Neural progenitor cell (in vitro differentiated cells): ENCODE results near the gene TTLL9. TPM values are rescaled to one million over a fixed set of nuclear protein-coding genes. Genes with fewer than 3 reads are reported as not detected.
A peak's percentile ranks its signal among the peaks of the same experiment; 100 is the strongest.

Source experiments
- DNase-seq: peaks from one replicate; pipeline ENCODE4 v3.0.0-alpha.2; 2016; ENCODE audit warnings: low spot score
- H2AFZ ChIP-seq: fragments of 200-600 bp; sonication (generic); replicated peaks from 2 replicates; pipeline ENCODE4 v1.6.1; 2016; ENCODE audit warnings: antibody characterized with exemption
- H3F3A ChIP-seq: fragments of 200-600 bp; sonication (generic); 2 replicates; pipeline ENCODE4 v1.6.1; 2016; ENCODE audit warnings: antibody characterized with exemption, low read depth
- H3K27ac ChIP-seq: fragments of 200-600 bp; sonication (generic); 2 replicates; pipeline ENCODE4 v1.5.1; 2016; ENCODE audit warnings: mild to moderate bottlenecking
- H3K27me3 ChIP-seq: fragments of 200-600 bp; sonication (generic); 2 replicates; pipeline ENCODE4 v1.6.1; 2016; ENCODE audit warnings: mild to moderate bottlenecking, moderate library complexity
- H3K36me3 ChIP-seq: fragments of 200-600 bp; sonication (generic); 2 replicates; pipeline ENCODE4 v1.5.1; 2016
- H3K4me1 ChIP-seq: fragments of 200-600 bp; sonication (generic); 2 replicates; pipeline ENCODE4 v1.6.1; 2016; ENCODE audit warnings: mixed run types
- H3K4me2 ChIP-seq: fragments of 200-600 bp; sonication (generic); 2 replicates; pipeline ENCODE4 v1.6.1; 2016
- H3K4me3 ChIP-seq: fragments of 200-600 bp; sonication (generic); 2 replicates; pipeline ENCODE4 v1.5.1; 2016
- H3K79me2 ChIP-seq: fragments of 200-600 bp; sonication (generic); 2 replicates; pipeline ENCODE4 v1.6.1; 2016; ENCODE audit warnings: low read depth
- H3K9ac ChIP-seq: fragments of 200-600 bp; sonication (generic); 2 replicates; pipeline ENCODE4 v1.6.1; 2016
- H3K9me3 ChIP-seq: fragments of 200-600 bp; sonication (generic); 2 replicates; pipeline ENCODE4 v1.5.1; 2016; ENCODE audit warnings: low read depth
- H4K20me1 ChIP-seq: fragments of 200-600 bp; sonication (generic); 2 replicates; pipeline ENCODE4 v1.6.1; 2016; ENCODE audit warnings: low read depth
- H3K27ac Mint-ChIP-seq: 3 replicates; pipeline ENCODE4 v1.8.0; 2021; ENCODE audit warnings: mixed read lengths
- H3K27me3 Mint-ChIP-seq: 2 replicates; pipeline ENCODE4 v1.8.0; 2022; ENCODE audit warnings: low read depth, mild to moderate bottlenecking, inconsistent platforms, moderate library complexity, mixed read lengths; ENCODE audit not compliant: insufficient read depth
- H3K36me3 Mint-ChIP-seq: 3 replicates; pipeline ENCODE4 v1.8.0; 2021; ENCODE audit warnings: mixed read lengths
- H3K4me1 Mint-ChIP-seq: 3 replicates; pipeline ENCODE4 v1.8.0; 2021; ENCODE audit warnings: mixed read lengths
- H3K4me3 Mint-ChIP-seq: 3 replicates; pipeline ENCODE4 v1.8.0; 2021; ENCODE audit warnings: mild to moderate bottlenecking, moderate library complexity, mixed read lengths
- H3K9me3 Mint-ChIP-seq: 3 replicates; pipeline ENCODE4 v1.8.0; 2020; ENCODE audit warnings: mixed read lengths
- CTCF ChIP-seq: fragments of 200-600 bp; sonication (generic); IDR thresholded peaks from 2 replicates; pipeline ENCODE4 v1.5.1; 2017; ENCODE audit warnings: antibody characterized with exemption, mild to moderate bottlenecking
- EZH2 ChIP-seq: fragments of 200-600 bp; sonication (generic); IDR thresholded peaks from 2 replicates; pipeline ENCODE4 v1.6.1; 2017; ENCODE audit warnings: antibody characterized with exemption, mild to moderate bottlenecking, moderate library complexity
- EZH2phosphoT487 ChIP-seq: fragments of 200-600 bp; sonication (generic); IDR thresholded peaks from 2 replicates; pipeline ENCODE4 v1.6.1; 2017; ENCODE audit warnings: antibody characterized with exemption
- total RNA-seq: library from RNA; depleted of rRNA; stranded (reverse); fragments of >200 nt; gene quantifications from 2 replicates; pipeline ENCODE4 v1.2.3, GENCODE V29; 2015; ENCODE audit warnings: low replicate concordance

TTLL9 gene
- total RNA-seq, 1 donor from 2014 or later = not detected

- Mint-ChIP-seq H3K4me3 (peak overlapping the region; percentile 27), H3K36me3 (no peaks in the 10 kb centered on the region), H3K4me1 (peaks cover 40% of the 10 kb centered on the region), H3K27me3 (peaks cover 41% of the 10 kb centered on the region), H3K27ac (no peak overlapping the region), H3K9me3 (no peaks in the 10 kb centered on the region)
- peaks cover 69% of the 10 kb centered on the region for H3F3A ChIP-seq
- H3K4me3 ChIP-seq = no peak overlapping the region
- no peak overlapping the region for H2AFZ ChIP-seq
- H3K4me1 ChIP-seq = peaks cover 43% of the 10 kb centered on the region
- no peaks in the 10 kb centered on the region for H3K36me3 ChIP-seq
- H3K27me3 ChIP-seq = peaks cover 49% of the 10 kb centered on the region
- TF ChIP-seq CTCF (no peak), EZH2 (no peak), EZH2phosphoT487 (peak; percentile 79)
- no peak overlapping the region for H3K27ac ChIP-seq
- no peak overlapping the region for H3K9ac ChIP-seq
- H3K4me2 ChIP-seq = peak overlapping the region; percentile 55
- DNase-seq = peak; percentile 78
- H3K9me3 ChIP-seq = no peaks in the 10 kb centered on the region
- no peaks in the 10 kb centered on the region for H3K79me2 ChIP-seq
- H4K20me1 ChIP-seq = peaks cover 40% of the 10 kb centered on the region
Measured at GRCh38 chr20:31972471-31973021, 102.1 kb downstream of the TTLL9 start.

- TF ChIP-seq EZH2 = no peak
- no peak for TF ChIP-seq EZH2phosphoT487
- no peak for TF ChIP-seq CTCF
- no peak overlapping the region for H2AFZ ChIP-seq
- peak overlapping the region; percentile 73 for H3K4me2 ChIP-seq
- H3K36me3 ChIP-seq = no peaks in the 10 kb centered on the region
- H3K4me1 ChIP-seq = peaks cover 42% of the 10 kb centered on the region
- Mint-ChIP-seq H3K27ac (no peak overlapping the region), H3K4me3 (no peak overlapping the region), H3K4me1 (peaks cover 32% of the 10 kb centered on the region), H3K27me3 (peaks cover 33% of the 10 kb centered on the region), H3K9me3 (no peaks in the 10 kb centered on the region), H3K36me3 (no peaks in the 10 kb centered on the region)
- H3K9me3 ChIP-seq = no peaks in the 10 kb centered on the region
- H4K20me1 ChIP-seq = peaks cover 32% of the 10 kb centered on the region
- H3K9ac ChIP-seq = no peak overlapping the region
- peaks cover 37% of the 10 kb centered on the region for H3K27me3 ChIP-seq
- DNase-seq = no peak
- no peak overlapping the region for H3K27ac ChIP-seq
- no peaks in the 10 kb centered on the region for H3K79me2 ChIP-seq
- H3F3A ChIP-seq = peaks cover 59% of the 10 kb centered on the region
- no peak overlapping the region for H3K4me3 ChIP-seq
Measured at GRCh38 chr20:31974296-31974695, 103.9 kb downstream of the TTLL9 start.

GRCh38 chr20:31974951-31975487 lies 104.6 kb downstream of the TTLL9 start:
- TF ChIP-seq CTCF (no peak), EZH2phosphoT487 (no peak), EZH2 (no peak)
- Histone ChIP-seq H3K36me3 (no peaks in the 10 kb centered on the region), H3K9ac (no peak overlapping the region), H3K4me2 (peak overlapping the region; percentile 73), H2AFZ (no peak overlapping the region), H3K27ac (peak overlapping the region; percentile 60), H3K4me3 (peak overlapping the region; percentile 26), H3K4me1 (peaks cover 42% of the 10 kb centered on the region), H3K27me3 (peaks cover 30% of the 10 kb centered on the region), H3K79me2 (no peaks in the 10 kb centered on the region), H4K20me1 (peaks cover 25% of the 10 kb centered on the region), H3F3A (peaks cover 54% of the 10 kb centered on the region), H3K9me3 (no peaks in the 10 kb centered on the region)
- DNase-seq = peak; percentile 84
- peaks cover 32% of the 10 kb centered on the region for H3K4me1 Mint-ChIP-seq
- peak overlapping the region; percentile 61 for H3K4me3 Mint-ChIP-seq
- peaks cover 27% of the 10 kb centered on the region for H3K27me3 Mint-ChIP-seq
- peak overlapping the region; percentile 67 for H3K27ac Mint-ChIP-seq
- H3K9me3 Mint-ChIP-seq = no peaks in the 10 kb centered on the region
- no peaks in the 10 kb centered on the region for H3K36me3 Mint-ChIP-seq
